Neural cell (in vitro differentiated cells): ENCODE measurements around the gene VWA5B1.

Source experiments
- CTCF ChIP-seq: fragments of 450-650 bp; IDR thresholded peaks from 2 replicates; pipeline ENCODE4 v1.5.1; 2014; ENCODE audit warnings: antibody characterized with exemption, mild to moderate bottlenecking, moderate library complexity; ENCODE audit not compliant: poor library complexity, severe bottlenecking
- EZH2 ChIP-seq: fragments of 200-600, 300-800 bp; shearing (Covaris generic), sonication (generic); IDR thresholded peaks from 2 replicates; pipeline ENCODE4 v1.6.1; 2014; ENCODE audit warnings: antibody characterized with exemption, low read length, borderline replicate concordance, mild to moderate bottlenecking; ENCODE audit not compliant: insufficient read depth, poor library complexity, severe bottlenecking
- POLR2AphosphoS5 ChIP-seq: IDR thresholded peaks from 2 replicates; pipeline ENCODE4 v1.6.1; 2012
- SMC3 ChIP-seq: fragments of 450-650 bp; conservative IDR thresholded peaks from 2 replicates; pipeline ENCODE4 v1.6.1; 2014; ENCODE audit warnings: antibody characterized with exemption, mild to moderate bottlenecking, moderate library complexity; ENCODE audit not compliant: poor library complexity
- TAF1 ChIP-seq: IDR thresholded peaks from 2 replicates; pipeline ENCODE4 v1.6.1; 2012; ENCODE audit warnings: low read depth

- no peak for TF ChIP-seq EZH2
- no peak for TF ChIP-seq CTCF
- no peak for TF ChIP-seq TAF1
- no peak for TF ChIP-seq POLR2AphosphoS5
- no peak for TF ChIP-seq SMC3
These were observed 98.9 kb downstream of the VWA5B1 start for GRCh38 chr1:20389571-20389970.
